ENCODE data around the gene UBXN6.

Gene UBXN6

DNA sequence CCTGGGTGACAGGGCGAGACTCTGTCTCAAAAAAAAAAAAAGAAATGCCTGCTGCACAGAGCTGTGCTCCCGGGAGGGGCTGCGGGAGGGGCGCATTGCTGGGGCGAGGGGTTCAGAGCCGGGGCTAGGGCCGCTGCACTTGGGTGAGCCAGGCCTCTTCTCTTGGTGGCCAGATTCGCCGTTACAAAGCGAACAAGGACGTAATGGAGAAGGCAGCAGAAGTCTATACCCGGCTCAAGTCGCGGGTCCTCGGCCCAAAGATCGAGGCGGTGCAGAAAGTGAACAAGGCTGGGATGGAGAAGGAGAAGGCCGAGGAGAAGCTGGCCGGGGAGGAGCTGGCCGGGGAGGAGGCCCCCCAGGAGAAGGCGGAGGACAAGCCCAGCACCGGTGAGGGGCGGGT is 41.7 kb upstream of the UBXN6 start:
- H3K9ac ChIP-seq (ENCODE audit: low read length), result no peak overlapping the region
- no peaks in the 10 kb centered on the region for H3K9me2 ChIP-seq (replicated peaks; ENCODE audit: insufficient read depth, low read length)
- H3K4me3 ChIP-seq (ENCODE audit: insufficient read depth, low read length, poor library complexity, severe bottlenecking), result no peak overlapping the region
- no peak overlapping the region for H3K27ac ChIP-seq (ENCODE audit: low read depth, low read length)
- no peak overlapping the region for H3K4me2 ChIP-seq (ENCODE audit: low read depth, low read length, poor library complexity, severe bottlenecking)
- H3K79me2 ChIP-seq (ENCODE audit: insufficient read depth, low read length), result no peaks in the 10 kb centered on the region
- H4K20me1 ChIP-seq (ENCODE audit: low read depth, low read length), result no peaks in the 10 kb centered on the region
- no peaks in the 10 kb centered on the region for H3K27me3 ChIP-seq (ENCODE audit: low read length)
- no peaks in the 10 kb centered on the region for H3K36me3 ChIP-seq (ENCODE audit: low read length)
- H2AFZ ChIP-seq (ENCODE audit: low read depth, low read length, severe bottlenecking), result no peak overlapping the region
- H3F3A ChIP-seq (ENCODE audit: insufficient read depth), result no peaks in the 10 kb centered on the region
- TF ChIP-seq, protein P1, sequence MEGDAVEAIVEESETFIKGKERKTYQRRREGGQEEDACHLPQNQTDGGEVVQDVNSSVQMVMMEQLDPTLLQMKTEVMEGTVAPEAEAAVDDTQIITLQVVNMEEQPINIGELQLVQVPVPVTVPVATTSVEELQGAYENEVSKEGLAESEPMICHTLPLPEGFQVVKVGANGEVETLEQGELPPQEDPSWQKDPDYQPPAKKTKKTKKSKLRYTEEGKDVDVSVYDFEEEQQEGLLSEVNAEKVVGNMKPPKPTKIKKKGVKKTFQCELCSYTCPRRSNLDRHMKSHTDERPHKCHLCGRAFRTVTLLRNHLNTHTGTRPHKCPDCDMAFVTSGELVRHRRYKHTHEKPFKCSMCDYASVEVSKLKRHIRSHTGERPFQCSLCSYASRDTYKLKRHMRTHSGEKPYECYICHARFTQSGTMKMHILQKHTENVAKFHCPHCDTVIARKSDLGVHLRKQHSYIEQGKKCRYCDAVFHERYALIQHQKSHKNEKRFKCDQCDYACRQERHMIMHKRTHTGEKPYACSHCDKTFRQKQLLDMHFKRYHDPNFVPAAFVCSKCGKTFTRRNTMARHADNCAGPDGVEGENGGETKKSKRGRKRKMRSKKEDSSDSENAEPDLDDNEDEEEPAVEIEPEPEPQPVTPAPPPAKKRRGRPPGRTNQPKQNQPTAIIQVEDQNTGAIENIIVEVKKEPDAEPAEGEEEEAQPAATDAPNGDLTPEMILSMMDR (IDR thresholded peaks at IDR 0.05; ENCODE audit: insufficient read depth, low read length, poor library complexity, severe bottlenecking), result no peak
- TF ChIP-seq EZH2phosphoT487 (conservative IDR thresholded peaks at IDR 0.05; ENCODE audit: low read length), result no peak
- no peaks in the 10 kb centered on the region for H3K9me3 ChIP-seq (ENCODE audit: insufficient read depth, low read length)

DNA sequence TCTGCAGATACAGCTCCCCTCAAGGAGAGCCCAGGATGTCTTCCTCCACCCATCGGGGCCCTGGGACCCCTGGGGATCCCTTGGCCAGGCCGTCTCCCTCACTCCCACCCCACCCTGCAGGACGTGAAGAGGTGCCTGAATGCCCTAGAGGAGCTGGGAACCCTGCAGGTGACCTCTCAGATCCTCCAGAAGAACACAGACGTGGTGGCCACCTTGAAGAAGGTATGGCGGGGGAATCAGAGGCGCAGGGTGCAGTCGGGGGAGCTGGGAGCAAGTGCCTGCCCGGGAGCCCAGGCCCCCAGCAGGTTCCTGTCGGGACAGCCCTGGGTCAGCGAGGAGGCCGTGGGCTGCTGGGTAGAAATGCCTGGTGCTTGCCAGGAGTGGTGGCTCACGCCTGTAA is 41.1 kb upstream of the UBXN6 start:
- Histone ChIP-seq H3K27me3 (ENCODE audit: low read length) (no peaks in the 10 kb centered on the region), H3K27ac (ENCODE audit: low read depth, low read length) (no peak overlapping the region), H3F3A (ENCODE audit: insufficient read depth) (no peaks in the 10 kb centered on the region), H3K9me2 (replicated peaks; ENCODE audit: insufficient read depth, low read length) (no peaks in the 10 kb centered on the region), H3K9me3 (ENCODE audit: insufficient read depth, low read length) (no peaks in the 10 kb centered on the region), H2AFZ (ENCODE audit: low read depth, low read length, severe bottlenecking) (no peak overlapping the region), H3K79me2 (ENCODE audit: insufficient read depth, low read length) (no peaks in the 10 kb centered on the region), H3K4me3 (ENCODE audit: insufficient read depth, low read length, poor library complexity, severe bottlenecking) (no peak overlapping the region), H3K36me3 (ENCODE audit: low read length) (no peaks in the 10 kb centered on the region), H3K9ac (ENCODE audit: low read length) (no peak overlapping the region), H4K20me1 (ENCODE audit: low read depth, low read length) (no peaks in the 10 kb centered on the region), H3K4me2 (ENCODE audit: low read depth, low read length, poor library complexity, severe bottlenecking) (no peak overlapping the region)
- TF ChIP-seq, protein P1 (IDR thresholded peaks at IDR 0.05; ENCODE audit: insufficient read depth, low read length, poor library complexity, severe bottlenecking), result no peak
- no peak for TF ChIP-seq EZH2phosphoT487 (conservative IDR thresholded peaks at IDR 0.05; ENCODE audit: low read length)

DNA sequence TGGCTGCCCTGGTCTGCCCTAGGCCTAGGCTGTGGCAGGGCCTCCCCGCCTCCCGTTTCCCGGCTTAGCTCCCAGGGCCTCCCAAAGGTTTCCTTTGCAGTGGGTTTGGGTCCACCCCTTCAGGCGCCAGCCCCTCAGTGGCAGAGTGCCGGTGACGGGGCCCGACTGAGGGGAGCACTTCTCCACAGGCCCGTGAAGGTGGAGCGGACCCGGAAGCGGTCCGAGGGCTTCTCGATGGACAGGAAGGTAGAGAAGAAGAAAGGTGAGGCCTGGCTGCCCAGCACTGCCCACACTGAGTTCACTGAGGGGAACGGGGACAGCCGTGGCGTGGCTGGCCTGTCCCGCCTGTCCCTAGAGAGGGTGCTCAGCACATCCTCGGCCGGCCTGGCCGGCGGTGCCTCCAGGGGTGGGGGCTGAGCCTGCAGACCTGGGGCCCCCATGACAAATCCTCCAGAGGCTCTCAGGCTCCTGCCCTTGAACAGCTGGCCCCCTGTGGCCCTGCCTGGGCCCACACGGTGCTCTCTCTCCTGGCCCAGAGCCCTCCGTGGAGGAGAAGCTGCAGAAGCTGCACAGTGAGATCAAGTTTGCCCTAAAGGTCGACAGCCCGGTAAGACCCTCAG is 40.3 kb upstream of the UBXN6 start:
- Histone ChIP-seq H3K36me3 (ENCODE audit: low read length) (no peaks in the 10 kb centered on the region), H3K4me2 (ENCODE audit: low read depth, low read length, poor library complexity, severe bottlenecking) (no peak overlapping the region), H3K79me2 (ENCODE audit: insufficient read depth, low read length) (no peaks in the 10 kb centered on the region), H3K27ac (ENCODE audit: low read depth, low read length) (no peak overlapping the region), H2AFZ (ENCODE audit: low read depth, low read length, severe bottlenecking) (no peak overlapping the region), H3K9me2 (replicated peaks; ENCODE audit: insufficient read depth, low read length) (no peaks in the 10 kb centered on the region), H4K20me1 (ENCODE audit: low read depth, low read length) (no peaks in the 10 kb centered on the region), H3F3A (ENCODE audit: insufficient read depth) (no peaks in the 10 kb centered on the region), H3K9ac (ENCODE audit: low read length) (no peak overlapping the region), H3K27me3 (ENCODE audit: low read length) (no peaks in the 10 kb centered on the region), H3K4me3 (ENCODE audit: insufficient read depth, low read length, poor library complexity, severe bottlenecking) (no peak overlapping the region), H3K9me3 (ENCODE audit: insufficient read depth, low read length) (no peaks in the 10 kb centered on the region)
- no peak for TF ChIP-seq EZH2phosphoT487 (conservative IDR thresholded peaks at IDR 0.05; ENCODE audit: low read length)

DNA sequence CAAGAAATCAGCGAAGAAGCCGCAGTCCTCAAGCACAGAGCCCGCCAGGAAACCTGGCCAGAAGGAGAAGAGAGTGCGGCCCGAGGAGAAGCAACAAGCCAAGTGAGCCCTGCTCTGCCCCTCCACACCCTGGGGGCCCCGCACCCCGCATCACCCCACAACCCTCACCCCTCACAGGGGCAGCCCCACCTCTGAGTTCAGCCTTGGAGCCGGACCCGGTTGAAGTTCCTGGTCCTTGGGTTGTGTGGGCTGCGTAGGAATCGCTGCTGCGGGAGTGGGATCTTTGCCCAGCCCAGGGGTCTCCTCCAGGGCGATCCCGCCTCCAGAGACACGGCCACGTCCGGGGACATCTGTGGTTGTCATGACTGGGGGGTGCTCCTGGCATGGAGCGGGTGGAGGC is 38.7 kb upstream of the UBXN6 start:
- Histone ChIP-seq H3K27me3 (ENCODE audit: low read length) (no peaks in the 10 kb centered on the region), H4K20me1 (ENCODE audit: low read depth, low read length) (no peaks in the 10 kb centered on the region), H2AFZ (ENCODE audit: low read depth, low read length, severe bottlenecking) (no peak overlapping the region), H3K36me3 (ENCODE audit: low read length) (no peaks in the 10 kb centered on the region), H3K9me3 (ENCODE audit: insufficient read depth, low read length) (no peaks in the 10 kb centered on the region), H3K9me2 (replicated peaks; ENCODE audit: insufficient read depth, low read length) (no peaks in the 10 kb centered on the region), H3F3A (ENCODE audit: insufficient read depth) (no peaks in the 10 kb centered on the region), H3K27ac (ENCODE audit: low read depth, low read length) (no peak overlapping the region), H3K9ac (ENCODE audit: low read length) (no peak overlapping the region), H3K4me3 (ENCODE audit: insufficient read depth, low read length, poor library complexity, severe bottlenecking) (no peak overlapping the region), H3K4me2 (ENCODE audit: low read depth, low read length, poor library complexity, severe bottlenecking) (no peak overlapping the region), H3K79me2 (ENCODE audit: insufficient read depth, low read length) (no peaks in the 10 kb centered on the region)
- TF ChIP-seq EZH2phosphoT487 (conservative IDR thresholded peaks at IDR 0.05; ENCODE audit: low read length), result no peak
- TF ChIP-seq, protein P1 (IDR thresholded peaks at IDR 0.05; ENCODE audit: insufficient read depth, low read length, poor library complexity, severe bottlenecking), result no peak
